ENCODE results near the gene NPAP1. TPM values are rescaled to one million over a fixed set of nuclear protein-coding genes. Genes with fewer than 3 reads are reported as not detected.

The NPAP1 gene
- total and polyA plus RNA-seq, 2 of the 8 experiments (the other 6 are each of a cell fraction or from before 2014, with no cell fraction given), result 0.07 to 0.08 TPM

DNA sequence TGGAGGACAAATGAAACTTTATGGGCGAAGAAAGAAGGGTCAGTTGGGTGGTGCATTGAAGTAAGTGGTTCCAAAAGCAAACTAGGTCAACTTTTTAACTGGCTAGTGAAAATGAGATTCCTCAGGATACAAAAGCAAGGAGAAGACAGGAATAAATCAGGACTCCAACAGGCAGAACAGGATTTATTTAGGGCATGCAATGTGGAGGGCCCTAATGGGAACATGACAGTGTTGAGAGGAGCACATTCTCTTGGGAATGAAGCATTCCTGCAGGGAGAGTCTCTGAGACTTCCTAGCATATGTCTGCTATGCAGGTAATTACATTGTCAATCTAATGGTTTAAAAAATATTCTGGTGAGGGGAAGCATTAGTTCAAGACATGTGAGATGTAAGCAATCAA is 8.7 kb downstream of the NPAP1 start:
- no peak for TF ChIP-seq GTF2F1 (IDR thresholded peaks at IDR 0.05; ENCODE audit: borderline replicate concordance, low read depth, low read length)
- no peak for TF ChIP-seq SUZ12 (IDR thresholded peaks at IDR 0.05; ENCODE audit: low read length)
- no peak for TF ChIP-seq CBX5 (IDR thresholded peaks at IDR 0.05; ENCODE audit: low read depth, low read length)
- TF ChIP-seq PHF8 (conservative IDR thresholded peaks at IDR 0.05; ENCODE audit: low read depth, low read length), result no peak
- TF ChIP-seq GABPA (IDR thresholded peaks at IDR 0.05; ENCODE audit: borderline replicate concordance, insufficient read depth, low read length), result no peak
- TF ChIP-seq RBBP5 (IDR thresholded peaks at IDR 0.05; ENCODE audit: borderline replicate concordance, low read depth, low read length), result no peak
- TF ChIP-seq CTBP2 (IDR thresholded peaks at IDR 0.05; ENCODE audit: borderline replicate concordance, insufficient read depth, insufficient read length, low read length), result no peak
- TF ChIP-seq, protein P1, sequence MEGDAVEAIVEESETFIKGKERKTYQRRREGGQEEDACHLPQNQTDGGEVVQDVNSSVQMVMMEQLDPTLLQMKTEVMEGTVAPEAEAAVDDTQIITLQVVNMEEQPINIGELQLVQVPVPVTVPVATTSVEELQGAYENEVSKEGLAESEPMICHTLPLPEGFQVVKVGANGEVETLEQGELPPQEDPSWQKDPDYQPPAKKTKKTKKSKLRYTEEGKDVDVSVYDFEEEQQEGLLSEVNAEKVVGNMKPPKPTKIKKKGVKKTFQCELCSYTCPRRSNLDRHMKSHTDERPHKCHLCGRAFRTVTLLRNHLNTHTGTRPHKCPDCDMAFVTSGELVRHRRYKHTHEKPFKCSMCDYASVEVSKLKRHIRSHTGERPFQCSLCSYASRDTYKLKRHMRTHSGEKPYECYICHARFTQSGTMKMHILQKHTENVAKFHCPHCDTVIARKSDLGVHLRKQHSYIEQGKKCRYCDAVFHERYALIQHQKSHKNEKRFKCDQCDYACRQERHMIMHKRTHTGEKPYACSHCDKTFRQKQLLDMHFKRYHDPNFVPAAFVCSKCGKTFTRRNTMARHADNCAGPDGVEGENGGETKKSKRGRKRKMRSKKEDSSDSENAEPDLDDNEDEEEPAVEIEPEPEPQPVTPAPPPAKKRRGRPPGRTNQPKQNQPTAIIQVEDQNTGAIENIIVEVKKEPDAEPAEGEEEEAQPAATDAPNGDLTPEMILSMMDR (IDR thresholded peaks at IDR 0.05; ENCODE audit: control extremely low read depth in 1 of 3, insufficient read depth in 1 of 3, low read depth in 1 of 3, low read length in 3 of 3), result no peak
- no peak overlapping the region for H2BK12ac ChIP-seq (ENCODE audit: low read depth, low read length)
- peaks cover 0 to 8% (median 2%) of the 10 kb centered on the region in 4 experiments; a peak in 3 of 7 replicates for H3K4me1 ChIP-seq (replicated peaks in 1 of 4; ENCODE audit: control insufficient read depth in 3 of 4, insufficient read depth in 4 of 4, low read length in 3 of 4)
- WGBS, 2 experiments (ENCODE audit: extremely low coverage in 1 of 2, insufficient coverage in 1 of 2, insufficient read length in 1 of 2, insufficient replicate concordance in 2 of 2, low coverage in 1 of 2, low lambda C conversion rate in 2 of 2, missing lambda C conversion rate in 1 of 2), result 95% methylated on average over 1 of the region's 1 CpG; no CpG with 5 or more reads in 1 of the 2 experiments
- H2AFZ ChIP-seq (ENCODE audit: low read length), result no peak overlapping the region
- H4K5ac ChIP-seq (ENCODE audit: insufficient read length, low read depth, low read length), result no peak overlapping the region
- no peak overlapping the region for H3K4ac ChIP-seq (replicated peaks; ENCODE audit: insufficient read length, low read depth, low read length)
- CTCF ChIA-PET (ENCODE audit: partially characterized antibody), result interaction anchor here (0.6 kb wide), 1 partner anchor 362 kb away, joined by 3 read pairs; no protein-coding TSS in a partner anchor
- FAIRE-seq, result no peak
- no peaks in the 10 kb centered on the region for H3K36me3 ChIP-seq (ENCODE audit: control insufficient read depth in 2 of 4, insufficient read depth in 4 of 4, low read length in 3 of 4)
- H3K14ac ChIP-seq (ENCODE audit: insufficient read length), result no peak overlapping the region
- no peaks in the 10 kb centered on the region for H3K27me3 ChIP-seq (replicated peaks in 1 of 4; ENCODE audit: control insufficient read depth in 3 of 4, extremely low read depth in 1 of 4, insufficient read depth in 3 of 4, low read length in 3 of 4)
- H2BK15ac ChIP-seq (ENCODE audit: low read length), result no peak overlapping the region
- no peak overlapping the region for H2AK5ac ChIP-seq (ENCODE audit: low read depth, low read length)
- POLR2A ChIA-PET (ENCODE audit: partially characterized antibody), result no interaction called here
- H3K27ac ChIP-seq (ENCODE audit: low read depth, low read length), result no peak overlapping the region
- peaks cover 0 to 6% of the 10 kb centered on the region in 2 experiments; a peak in 1 of 4 replicates for H3K9me3 ChIP-seq (ENCODE audit: insufficient read depth in 2 of 2, low read depth in 1 of 2, low read length in 1 of 2)
- DNase-seq (ENCODE audit: low read depth in 1 of 2, low spot score in 2 of 2), result no peak
- H2BK5ac ChIP-seq (ENCODE audit: low read depth, low read length), result no peak overlapping the region
- no peak overlapping the region for H2BK120ac ChIP-seq (replicated peaks; ENCODE audit: low read depth, low read length)
- no peaks in the 10 kb centered on the region; the same call in 1 of the 2 replicates for H3K23me2 ChIP-seq (ENCODE audit: low read depth, low read length)
- H3K79me1 ChIP-seq (ENCODE audit: low read depth, low read length), result no peaks in the 10 kb centered on the region
- no peak overlapping the region for H3K56ac ChIP-seq (replicated peaks; ENCODE audit: insufficient read length, low read depth, low read length)
- no peak overlapping the region for H2BK20ac ChIP-seq (ENCODE audit: low read length)
- no peaks in the 10 kb centered on the region for H3K79me2 ChIP-seq (ENCODE audit: control insufficient read depth in 1 of 2, insufficient read depth in 2 of 2, low read length in 2 of 2)
- no peaks in the 10 kb centered on the region for H4K20me1 ChIP-seq (replicated peaks in 1 of 2; ENCODE audit: control insufficient read depth in 1 of 2, insufficient read depth in 2 of 2, low read length in 2 of 2)
- no peak overlapping the region for H3K23ac ChIP-seq (ENCODE audit: insufficient read length)
- H3K4me2 ChIP-seq (ENCODE audit: insufficient read depth in 1 of 2, low read depth in 2 of 2, low read length in 2 of 2), result no peak overlapping the region
- no peak overlapping the region for H3K18ac ChIP-seq (ENCODE audit: extremely low read depth, low read length)
- no peak overlapping the region for H4K91ac ChIP-seq (replicated peaks; ENCODE audit: insufficient read length, low read length)
- H3K4me3 ChIP-seq (ENCODE audit: extremely low read depth in 1 of 4, insufficient read depth in 2 of 4, low read depth in 3 of 4, low read length in 4 of 4), result no peak overlapping the region
- H4K8ac ChIP-seq (ENCODE audit: extremely low read depth, insufficient read depth, low read length), result no peak overlapping the region
- no peak overlapping the region for H3K9ac ChIP-seq (replicated peaks in 1 of 4; ENCODE audit: extremely low read depth in 1 of 4, low read depth in 3 of 4, low read length in 3 of 4)
